HT1080 (cell line): ENCODE data around the gene AHSG. TPM values are rescaled to one million over a fixed set of nuclear protein-coding genes. Genes with fewer than 3 reads are reported as not detected.

Experiments used
- DNase-seq: peaks from one replicate; pipeline ENCODE4 v3.0.0-alpha.2; 2015; ENCODE audit warnings: low read depth
- total RNA-seq: library from RNA; depleted of rRNA; stranded (reverse); fragments of >200 nt; shearing (Covaris generic); gene quantifications from 2 replicates; pipeline ENCODE4 v1.2.3, GENCODE V29; 2014

AHSG gene
- total RNA-seq, 1 experiment from 2014 or later, result 0.32 TPM

DNA sequence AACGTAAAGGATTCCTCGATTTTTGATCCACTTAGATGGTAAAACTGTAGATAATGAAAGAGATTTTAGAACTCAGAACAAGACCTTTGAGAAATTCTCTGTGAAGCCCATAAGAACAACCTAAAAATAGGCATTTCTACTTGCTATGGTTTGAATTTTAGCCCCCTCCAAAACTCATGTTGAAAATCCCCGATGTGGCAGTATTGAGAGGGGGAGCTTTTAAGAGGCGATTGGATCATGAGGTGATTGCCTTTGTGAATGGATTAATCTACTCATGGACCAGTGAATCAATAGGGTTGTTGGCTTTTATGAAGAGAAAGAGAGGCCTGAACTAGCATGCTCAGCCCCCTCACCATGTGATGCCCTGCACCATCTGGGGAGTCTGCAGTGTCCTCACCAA lies 20.2 kb upstream of the AHSG start:
- DNase-seq, result no peak

GRCh38 chr3:186593862-186594261 lies 19.0 kb upstream of the AHSG start:
- DNase-seq, result no peak

- DNase-seq, result no peak
Observed at GRCh38 chr3:186594591-186595113, 18.2 kb upstream of the AHSG start.

- no peak for DNase-seq
Observed at GRCh38 chr3:186596568-186597287, 16.1 kb upstream of the AHSG start.

DNA sequence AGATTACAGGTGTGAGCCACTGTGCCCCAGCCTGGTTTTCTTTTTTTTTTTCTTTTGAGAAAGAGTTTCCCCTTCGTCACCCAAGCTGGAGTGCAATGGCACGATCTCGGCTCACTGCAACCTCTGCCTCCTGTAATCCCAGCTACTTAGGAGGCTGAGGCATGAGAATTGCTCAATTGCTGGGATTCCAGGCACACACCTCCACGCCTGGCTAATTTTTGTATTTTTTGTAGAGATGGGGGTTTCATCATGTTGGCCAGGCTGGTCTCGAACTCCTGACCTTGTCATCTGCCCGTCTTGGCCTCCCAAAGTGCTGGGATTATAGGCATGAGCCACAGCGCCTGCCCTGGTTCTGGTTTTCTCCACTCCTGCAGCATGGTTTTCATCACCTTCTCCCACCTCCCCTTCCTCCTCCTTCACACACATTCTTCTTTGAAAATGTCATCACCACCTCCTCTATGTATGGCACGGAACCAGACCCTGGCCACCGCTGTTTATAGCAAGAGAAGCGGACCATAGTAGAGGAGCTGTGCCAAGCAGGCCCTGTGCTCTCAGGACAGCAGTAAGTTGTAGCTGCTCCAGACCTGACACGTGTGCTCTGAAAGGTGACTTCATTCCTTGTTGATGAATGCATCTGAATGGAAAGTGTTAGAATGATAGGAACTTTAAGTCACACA lies 14.6 kb upstream of the AHSG start:
- DNase-seq, result peak; percentile 66

- no peak for DNase-seq
Observed at GRCh38 chr3:186598794-186599141, 14.1 kb upstream of the AHSG start.

DNA sequence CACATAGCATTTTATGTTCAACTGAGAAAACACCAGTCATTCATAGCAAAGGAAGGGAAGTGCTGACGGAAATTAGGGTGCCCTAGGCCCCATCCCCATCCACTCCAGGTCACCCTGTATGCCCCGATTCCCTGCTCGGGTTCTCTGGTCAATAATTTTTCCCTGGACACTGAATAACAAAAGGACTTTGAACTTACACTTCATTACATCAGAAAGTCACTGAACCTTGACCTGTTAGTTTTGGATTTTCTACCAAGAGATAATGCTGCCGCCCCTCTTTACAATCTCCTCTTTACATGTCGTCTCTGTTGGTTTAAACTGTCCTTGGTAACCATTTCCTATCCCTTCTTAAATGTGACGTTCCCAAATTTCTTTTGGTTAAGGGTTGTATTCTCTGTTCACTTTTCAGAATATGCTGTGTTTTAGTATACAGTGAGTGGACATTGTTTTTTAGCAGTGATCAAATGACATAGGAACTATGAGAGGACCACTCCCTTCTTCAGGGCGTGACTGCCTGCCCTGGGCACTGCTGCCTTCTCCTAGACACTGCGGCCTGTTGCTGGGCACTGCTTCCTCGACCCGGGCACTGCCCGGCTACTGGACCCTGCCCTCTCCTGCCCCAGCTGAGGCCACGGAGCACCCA lies 13.6 kb upstream of the AHSG start:
- no peak for DNase-seq

- no peak for DNase-seq
Observed at GRCh38 chr3:186599785-186600166, 13.1 kb upstream of the AHSG start.

DNA sequence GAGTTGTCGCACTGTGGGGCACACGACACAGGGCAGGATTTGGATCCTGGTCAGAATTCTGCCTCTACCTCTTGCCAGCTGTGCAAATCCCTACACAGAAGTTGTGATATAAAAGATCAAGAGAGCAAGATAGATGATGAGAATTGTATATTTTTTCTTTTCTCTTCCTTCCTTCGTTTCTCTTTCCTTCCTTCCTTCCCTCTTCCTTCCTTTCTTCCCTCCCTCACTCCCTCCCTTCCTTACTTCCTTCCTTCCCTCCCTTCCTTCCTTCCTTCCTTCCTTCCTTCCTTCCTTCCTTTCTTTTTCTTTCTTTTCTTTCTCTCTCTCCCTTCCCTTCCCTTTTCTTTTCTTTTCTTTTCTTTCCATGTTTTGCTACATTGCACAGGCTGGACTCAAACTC lies 12.0 kb upstream of the AHSG start:
- no peak for DNase-seq

GRCh38 chr3:186603159-186603558 lies 9.7 kb upstream of the AHSG start:
- DNase-seq, result no peak

- no peak for DNase-seq
Observed at GRCh38 chr3:186605078-186605477, 7.8 kb upstream of the AHSG start.

- DNase-seq, result no peak
Observed at GRCh38 chr3:186605561-186606545, 7.0 kb upstream of the AHSG start.

DNA sequence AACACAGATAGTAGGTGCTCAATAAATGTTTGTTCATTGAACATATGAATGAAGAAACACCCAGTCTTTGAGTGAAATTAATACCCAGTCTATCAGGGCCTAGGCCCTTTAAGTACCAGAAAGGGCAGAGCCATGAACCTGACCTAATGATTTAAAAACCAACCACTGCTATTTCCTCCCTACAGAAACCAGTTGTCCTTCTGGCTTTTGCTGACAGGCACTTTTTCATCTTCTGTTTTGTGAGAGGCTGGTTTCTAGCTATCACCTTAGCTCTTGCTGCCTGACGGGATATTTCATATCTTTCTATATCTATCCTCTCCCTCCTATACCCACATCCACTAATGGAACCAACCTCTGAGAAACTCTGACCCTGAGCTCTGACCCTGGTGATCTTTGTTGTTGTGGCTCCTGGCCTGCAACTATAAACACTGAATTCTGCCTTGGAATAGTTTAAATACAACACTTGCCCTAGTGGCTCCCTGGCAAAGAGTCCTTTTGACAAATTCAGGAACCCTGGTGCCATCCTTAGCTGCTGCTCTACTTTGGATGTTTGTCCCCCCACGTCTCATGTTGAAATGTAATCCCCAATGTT lies 4.1 kb upstream of the AHSG start:
- no peak for DNase-seq

- DNase-seq, result peak; percentile 66
Observed at GRCh38 chr3:186609247-186609868, 3.5 kb upstream of the AHSG start.

DNA sequence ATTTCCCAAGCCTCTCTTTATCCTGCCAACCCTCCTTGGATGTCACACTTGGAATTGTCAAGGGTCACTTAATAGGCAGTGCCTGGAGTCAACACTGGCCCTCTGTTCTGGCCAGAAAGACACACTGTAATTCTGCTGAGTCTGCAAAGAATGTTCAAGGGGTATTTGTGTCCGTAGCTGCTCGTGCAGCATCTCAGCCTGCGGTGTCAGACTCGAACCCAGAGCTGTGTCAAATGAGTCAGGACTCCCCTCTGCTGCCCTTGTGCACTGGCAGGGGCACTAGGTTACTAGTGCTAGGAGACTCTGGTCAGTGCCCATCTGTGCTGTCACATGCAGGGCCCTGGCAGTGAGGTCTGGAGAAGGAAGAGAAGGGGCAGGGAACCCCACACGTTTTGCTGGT lies 795 bp upstream of the AHSG start:
- DNase-seq, result no peak

GRCh38 chr3:186613637-186614265 lies 891 bp downstream of the AHSG start:
- DNase-seq, result peak; percentile 69

DNA sequence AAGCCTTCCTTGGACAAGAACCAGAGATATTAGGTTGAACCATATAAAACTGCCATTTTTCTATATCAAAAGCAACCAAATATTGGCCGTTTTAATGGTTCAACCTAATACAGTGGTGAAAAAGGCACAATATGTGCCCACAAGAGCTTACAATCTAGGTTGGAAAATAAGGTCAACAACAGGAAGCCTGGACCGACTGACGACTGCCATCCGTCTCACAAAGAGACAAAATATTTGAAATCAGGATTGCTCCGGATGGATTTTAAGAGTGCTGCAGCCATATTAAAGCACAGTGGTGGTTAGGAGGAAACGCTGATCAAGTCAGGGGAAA lies 1.4 kb downstream of the AHSG start:
- no peak for DNase-seq

DNA sequence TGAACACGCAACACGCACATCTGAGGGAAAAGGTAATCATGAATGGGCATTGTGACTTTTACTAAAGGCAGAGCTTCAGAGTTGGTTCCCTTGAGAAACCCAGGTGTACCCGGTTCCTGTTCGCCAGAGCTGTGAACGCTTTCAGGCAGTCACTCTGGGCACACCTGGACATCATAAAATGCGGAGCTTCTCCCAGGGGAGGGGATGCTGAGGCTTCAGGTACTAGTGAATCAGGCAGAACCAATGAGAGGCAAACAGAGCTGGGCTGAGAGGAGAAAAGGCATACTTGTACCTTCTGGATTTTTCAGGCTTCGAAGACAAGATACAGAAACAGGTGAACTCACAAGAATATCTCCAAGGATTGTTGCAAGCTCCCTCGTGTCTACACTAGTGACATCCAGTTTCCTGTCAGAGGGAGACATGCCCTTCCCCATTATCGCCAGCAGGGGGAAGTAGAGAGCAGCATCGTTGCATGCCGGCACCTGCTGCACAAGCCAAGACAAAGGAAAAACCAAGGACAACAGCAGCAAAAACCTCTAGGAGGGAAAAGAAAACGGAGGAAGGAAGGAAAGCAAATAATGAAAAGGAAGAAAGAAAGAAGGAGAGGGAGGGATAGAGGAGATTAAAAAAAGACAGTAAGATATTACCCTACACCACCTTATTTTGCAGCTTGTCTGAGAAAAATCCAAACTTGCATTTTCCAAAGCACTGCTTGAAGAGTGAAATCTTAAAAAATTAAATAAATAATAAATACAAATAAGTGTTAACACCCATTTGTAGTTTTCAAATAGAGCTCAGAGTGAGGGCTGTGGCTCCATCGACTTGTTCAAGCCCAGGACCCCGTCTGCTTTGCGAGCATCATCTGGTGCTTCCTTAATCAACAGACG lies 2.0 kb downstream of the AHSG start:
- DNase-seq, result peak; percentile 81

DNA sequence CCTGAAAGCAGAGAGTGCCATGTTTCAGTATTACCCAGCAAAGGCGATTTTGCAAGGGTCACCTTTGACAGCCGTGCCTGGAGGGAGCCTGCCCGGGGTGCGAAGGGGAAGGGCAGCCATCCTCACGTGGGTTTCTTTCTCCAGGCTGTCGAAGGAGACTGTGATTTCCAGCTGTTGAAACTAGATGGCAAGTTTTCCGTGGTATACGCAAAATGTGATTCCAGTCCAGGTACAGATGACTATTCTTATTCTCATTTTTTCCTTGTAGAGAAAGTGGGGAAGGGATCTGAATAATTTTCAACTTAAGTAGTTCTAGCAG lies 3.4 kb downstream of the AHSG start:
- no peak for DNase-seq
